Tibial nerve (tissue), 4 donors: Measurements from ENCODE around the gene GPR158.

Experiments used
- CTCF ChIP-seq, 5 experiments: fragments of 200-600 bp in 3 of 5; fragments of 450-650 bp in 2 of 5; sonication (generic) in 3 of 5; IDR thresholded peaks; one replicate each; pipeline ENCODE4 v1.5.1; 2016 to 2019; ENCODE audit warnings: antibody characterized with exemption in 5 of 5, mild to moderate bottlenecking in 3 of 5, moderate library complexity in 2 of 5
- EP300 ChIP-seq, 2 donors: sonication (generic); formaldehyde crosslinking; IDR thresholded peaks; one replicate each; pipeline ENCODE4 v1.6.1; 2017; ENCODE audit warnings: antibody characterized with exemption in 2 of 2, mild to moderate bottlenecking in 1 of 2
- POLR2A ChIP-seq, 2 donors: fragments of 450-650 bp; IDR thresholded peaks; one replicate each; pipeline ENCODE4 v1.6.1; 2017; ENCODE audit warnings: antibody characterized with exemption in 2 of 2, mild to moderate bottlenecking in 2 of 2, moderate library complexity in 2 of 2

GRCh38 chr10:25451401-25451800 is 276.6 kb downstream of the GPR158 start:
- no peak for TF ChIP-seq CTCF (IDR thresholded peaks at IDR 0.05)
- no peak for TF ChIP-seq POLR2A (IDR thresholded peaks at IDR 0.05)
- no peak for TF ChIP-seq EP300 (IDR thresholded peaks at IDR 0.05)
